CD4-positive, alpha-beta T cell (primary cell): ENCODE data around the gene DAPK1. TPM values are rescaled to one million over a fixed set of nuclear protein-coding genes. Genes with fewer than 3 reads are reported as not detected.

Source experiments
- ATAC-seq: fragments of 200-7000 bp; cut with Tn5 transposase; one replicate; pipeline ENCODE4 v1.10.0; 2022; ENCODE audit warnings: mild to moderate bottlenecking; ENCODE audit not compliant: poor library complexity
- CTCF ChIA-PET: fragments of 350-600 bp; sonication (Branson Sonifier 250); formaldehyde crosslinking; loops from one replicate; lab custom pipeline; 2021; ENCODE audit warnings: antibody characterized with exemption, inconsistent platforms; lab: Charles Lee
- POLR2A ChIA-PET: fragments of 350-600 bp; sonication (Branson Sonifier 250); formaldehyde crosslinking; loops from one replicate; lab custom pipeline; 2021; ENCODE audit warnings: antibody characterized with exemption, inconsistent platforms; lab: Charles Lee
- DNase-seq, 14 experiments: peaks; one replicate each; pipeline ENCODE4 v3.0.0-alpha.2; 2013 to 2020; ENCODE audit warnings: mixed read lengths in 2 of 14
- H3K27ac ChIP-seq, 2 donors: one replicate each; pipeline versions ENCODE4 v1.5.1 to v1.7.0; 2013; ENCODE audit warnings: low read length in 2 of 2, low read depth in 1 of 2, mild to moderate bottlenecking in 1 of 2
- H3K27me3 ChIP-seq, 2 experiments: 1 replicate in 1 of 2; 2 replicates in 1 of 2; pipeline versions ENCODE4 v1.6.1 to v1.7.0; 2013; ENCODE audit warnings: low read length in 2 of 2, control low read depth in 1 of 2, mild to moderate bottlenecking in 1 of 2, moderate library complexity in 1 of 2; ENCODE audit not compliant: insufficient read depth in 2 of 2, control insufficient read depth in 1 of 2
- H3K36me3 ChIP-seq: one replicate; pipeline ENCODE4 v1.6.1; 2013; ENCODE audit warnings: low read length, control low read depth; ENCODE audit not compliant: insufficient read depth
- H3K4me1 ChIP-seq: one replicate; pipeline ENCODE4 v1.6.1; 2013; ENCODE audit warnings: low read length, control low read depth; ENCODE audit not compliant: insufficient read depth
- H3K4me3 ChIP-seq: one replicate; pipeline ENCODE4 v1.5.1; 2013; ENCODE audit warnings: mild to moderate bottlenecking, low read length, moderate library complexity
- H3K9me3 ChIP-seq, 2 experiments: 1 replicate in 1 of 2; 2 replicates in 1 of 2; pipeline versions ENCODE4 v1.6.1 to v1.7.0; 2013; ENCODE audit warnings: low read length in 2 of 2, mild to moderate bottlenecking in 2 of 2, control low read depth in 1 of 2, moderate library complexity in 1 of 2; ENCODE audit not compliant: control insufficient read depth in 1 of 2, insufficient read depth in 1 of 2
- H3K27ac Mint-ChIP-seq: one replicate; pipeline ENCODE4 v1.8.0; 2020; ENCODE audit warnings: mixed read lengths
- H3K27me3 Mint-ChIP-seq: one replicate; pipeline ENCODE4 v1.8.0; 2021; ENCODE audit warnings: mixed read lengths
- H3K36me3 Mint-ChIP-seq: one replicate; pipeline ENCODE4 v1.8.0; 2021; ENCODE audit warnings: low read depth, mixed read lengths
- H3K4me1 Mint-ChIP-seq: one replicate; pipeline ENCODE4 v1.8.0; 2021; ENCODE audit warnings: low read depth, mixed read lengths
- H3K4me3 Mint-ChIP-seq: one replicate; pipeline ENCODE4 v1.8.0; 2020; ENCODE audit warnings: mild to moderate bottlenecking, mixed read lengths
- H3K9me3 Mint-ChIP-seq: one replicate; pipeline ENCODE4 v1.8.0; 2020; ENCODE audit warnings: mixed read lengths
- CTCF ChIP-seq: fragments of 200-600 bp; IDR thresholded peaks from one replicate; pipeline ENCODE4 v1.8.0; 2022; ENCODE audit warnings: antibody characterized with exemption, mild to moderate bottlenecking
- intact Hi-C, 2 experiments: fragments of 100-400 bp; cut with DNase I in 1 of 2; cut with micrococcal nuclease in 1 of 2; formaldehyde crosslinking; loops; one replicate each; pipeline versions ENCODE4 v1.15.1 to v1.9.0; 2023 to 2025; cut with DNase I, micrococcal nuclease
- total RNA-seq, 174 experiments: library from RNA in 2 of 174; stranded (reverse) in 2 of 174; gene quantifications; one replicate each; pipeline ENCODE4 v1.2.3 and lab custom pipeline; 2021 to 2026

Gene DAPK1
- total RNA-seq, 2 experiments from 2014 or later, result 2.7 TPM

- no peak overlapping the region for H3K4me3 Mint-ChIP-seq
- no peaks in the 10 kb centered on the region for H3K36me3 Mint-ChIP-seq
- ChIA-PET CTCF (interaction anchor here (1.0 kb wide), 1 partner anchor 19 kb away, joined by 3 read pairs; no protein-coding TSS in a partner anchor), POLR2A (no interaction called here)
- Histone ChIP-seq H3K4me3 (no peak overlapping the region), H3K36me3 (no peaks in the 10 kb centered on the region), H3K27me3 (no peaks in the 10 kb centered on the region), H3K4me1 (no peaks in the 10 kb centered on the region), H3K27ac (no peak overlapping the region), H3K9me3 (no peaks in the 10 kb centered on the region)
- no peak for ATAC-seq
- TF ChIP-seq CTCF, result no peak
- no peak overlapping the region for H3K27ac Mint-ChIP-seq
- intact Hi-C loops, result no loop called here
- DNase-seq, result no peak
- no peaks in the 10 kb centered on the region for H3K9me3 Mint-ChIP-seq
- H3K4me1 Mint-ChIP-seq, result no peaks in the 10 kb centered on the region
- no peaks in the 10 kb centered on the region for H3K27me3 Mint-ChIP-seq
Observed at GRCh38 chr9:87465816-87466215, 31.9 kb upstream of the DAPK1 start.

DNA sequence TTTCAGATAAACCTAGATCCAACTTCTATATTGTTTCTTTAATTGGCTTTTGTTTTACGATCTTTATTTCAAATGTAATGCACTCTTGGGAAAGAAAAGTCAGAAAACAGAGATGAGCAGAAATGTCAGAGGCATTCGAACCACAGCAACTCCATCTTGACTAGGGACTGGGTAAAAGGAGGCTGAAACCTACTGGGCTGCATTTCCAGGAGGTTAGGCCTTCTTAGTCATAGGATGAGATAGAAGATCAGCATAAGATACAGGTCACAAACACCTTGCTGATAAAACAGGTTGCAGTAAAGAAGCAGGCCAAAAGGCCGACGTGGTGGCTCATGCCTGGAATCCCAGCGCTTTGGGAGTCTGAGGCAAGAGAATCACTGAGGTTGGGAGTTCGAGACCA lies 30.5 kb upstream of the DAPK1 start:
- no peaks in the 10 kb centered on the region for H3K4me1 Mint-ChIP-seq
- no peaks in the 10 kb centered on the region for H3K36me3 ChIP-seq
- POLR2A ChIA-PET, result no interaction called here
- no peaks in the 10 kb centered on the region for H3K9me3 Mint-ChIP-seq
- no peak for TF ChIP-seq CTCF
- no peaks in the 10 kb centered on the region for H3K27me3 Mint-ChIP-seq
- no peak for ATAC-seq
- CTCF ChIA-PET, result interaction anchor here (0.7 kb wide), 1 partner anchor 33 kb away, joined by 3 read pairs; no protein-coding TSS in a partner anchor
- no peak for DNase-seq
- no peak overlapping the region for H3K27ac ChIP-seq
- no peak overlapping the region for H3K4me3 Mint-ChIP-seq
- no peak overlapping the region for H3K4me3 ChIP-seq
- no peaks in the 10 kb centered on the region for H3K4me1 ChIP-seq
- intact Hi-C loops, result no loop called here
- no peaks in the 10 kb centered on the region for H3K9me3 ChIP-seq
- H3K27ac Mint-ChIP-seq, result no peak overlapping the region
- no peaks in the 10 kb centered on the region for H3K36me3 Mint-ChIP-seq
- no peaks in the 10 kb centered on the region for H3K27me3 ChIP-seq

DNA sequence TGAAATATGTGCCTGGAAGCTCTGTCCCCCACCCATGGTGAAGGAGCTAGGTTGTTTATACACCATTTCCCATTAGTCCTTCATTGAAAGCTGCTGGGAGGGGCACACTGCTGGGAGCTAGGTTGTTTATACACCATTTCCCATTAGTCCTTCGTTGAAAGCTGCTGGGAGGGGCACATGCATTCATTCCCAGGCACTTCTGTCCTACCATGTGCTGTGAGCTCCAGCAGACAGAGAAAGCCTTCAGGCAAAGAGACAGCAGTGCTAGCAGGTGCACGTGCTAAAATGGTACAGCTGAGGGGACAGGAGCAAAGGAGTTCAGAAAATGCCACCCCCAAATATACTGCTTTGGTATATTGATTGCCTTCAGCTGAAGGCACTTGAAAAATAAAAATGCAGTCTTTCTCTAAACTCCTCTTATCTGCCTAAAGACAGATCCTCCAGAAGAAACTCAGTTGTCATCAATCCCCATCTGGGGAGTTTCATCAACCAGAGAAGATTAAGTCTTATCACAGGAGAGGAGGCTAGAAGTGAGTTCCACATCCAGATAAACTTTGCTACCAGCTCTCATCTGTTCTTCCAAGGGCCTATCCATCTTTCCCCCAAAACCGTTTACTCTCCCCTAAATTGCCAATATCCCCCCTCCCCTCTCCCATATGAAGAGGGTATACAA lies 27.7 kb upstream of the DAPK1 start:
- no peaks in the 10 kb centered on the region for H3K27me3 Mint-ChIP-seq
- intact Hi-C loops, result no loop called here

More for the DNA sequence above, 27.7 kb upstream of the DAPK1 start:
- no peak overlapping the region for H3K27ac Mint-ChIP-seq
- no peak for TF ChIP-seq CTCF
- CTCF ChIA-PET, result no interaction called here
- H3K4me3 Mint-ChIP-seq, result no peak overlapping the region
- no peaks in the 10 kb centered on the region for H3K9me3 Mint-ChIP-seq
- H3K4me1 ChIP-seq, result no peaks in the 10 kb centered on the region
- POLR2A ChIA-PET, result interaction anchor here (0.5 kb wide), 1 partner anchor 59 kb away, joined by 5 read pairs; no protein-coding TSS in a partner anchor
- no peak overlapping the region for H3K4me3 ChIP-seq
- no peaks in the 10 kb centered on the region for H3K4me1 Mint-ChIP-seq
- H3K36me3 Mint-ChIP-seq, result no peaks in the 10 kb centered on the region
- ATAC-seq, result no peak
- no peak overlapping the region for H3K27ac ChIP-seq
- no peaks in the 10 kb centered on the region for H3K27me3 ChIP-seq
- H3K9me3 ChIP-seq, result no peaks in the 10 kb centered on the region
- no peak for DNase-seq
- no peaks in the 10 kb centered on the region for H3K36me3 ChIP-seq
